CD4-positive, CD25-positive, alpha-beta regulatory T cell (primary cell): ENCODE measurements around the gene INPP4B. TPM values are rescaled to one million over a fixed set of nuclear protein-coding genes. Genes with fewer than 3 reads are reported as not detected.
"Not testable (repeated sequence)": the region's sequence is repeated elsewhere in the genome, so short reads cannot be mapped to it uniquely, and the experiment has no call there.

Source experiments
- ATAC-seq, 2 donors: fragments of 150-1000 bp; cut with Tn5 transposase; one replicate each; pipeline ENCODE4 v1.10.0; 2021; ENCODE audit warnings: low read depth in 2 of 2, moderate number of reproducible peaks in 2 of 2, moderate library complexity in 1 of 2
- DNase-seq, 3 donors: peaks; one replicate each; pipeline versions ENCODE4 v3.0.0 to v3.0.0-alpha.2; 2012 to 2022; ENCODE audit warnings: mixed read lengths in 1 of 3
- H3K27ac ChIP-seq: one replicate; pipeline ENCODE4 v1.7.0; 2013; ENCODE audit warnings: mild to moderate bottlenecking, low read length; ENCODE audit not compliant: insufficient read depth, poor library complexity, severe bottlenecking
- H3K27me3 ChIP-seq: one replicate; pipeline ENCODE4 v1.7.0; 2013; ENCODE audit warnings: low read length; ENCODE audit not compliant: control insufficient read depth, insufficient read depth
- H3K36me3 ChIP-seq: one replicate; pipeline ENCODE4 v1.7.0; 2013; ENCODE audit warnings: mild to moderate bottlenecking, low read length, moderate library complexity; ENCODE audit not compliant: control insufficient read depth, insufficient read depth
- H3K4me1 ChIP-seq: 2 replicates; pipeline ENCODE4 v1.7.0; 2013; ENCODE audit warnings: mild to moderate bottlenecking, low read length; ENCODE audit not compliant: insufficient read depth, control insufficient read depth, poor library complexity, severe bottlenecking
- H3K4me3 ChIP-seq: one replicate; pipeline ENCODE4 v1.7.0; 2013; ENCODE audit warnings: low read depth, mild to moderate bottlenecking, low read length, moderate library complexity
- H3K9me3 ChIP-seq, 2 experiments: 1 replicate in 1 of 2; 2 replicates in 1 of 2; pipeline ENCODE4 v1.7.0; 2013; ENCODE audit warnings: low read length in 2 of 2, mild to moderate bottlenecking in 1 of 2, moderate library complexity in 1 of 2; ENCODE audit not compliant: control insufficient read depth in 2 of 2
- H3K27ac Mint-ChIP-seq, 3 donors: one replicate each; pipeline ENCODE4 v1.8.0; 2020 to 2022; ENCODE audit warnings: mild to moderate bottlenecking in 3 of 3, mixed read lengths in 3 of 3, moderate library complexity in 2 of 3
- H3K27me3 Mint-ChIP-seq: one replicate; pipeline ENCODE4 v1.8.0; 2022; ENCODE audit warnings: mild to moderate bottlenecking, mixed read lengths
- H3K36me3 Mint-ChIP-seq: one replicate; pipeline ENCODE4 v1.8.0; 2020; ENCODE audit warnings: mixed read lengths
- H3K4me1 Mint-ChIP-seq, 4 donors: one replicate each; pipeline ENCODE4 v1.8.0; 2020 to 2022; ENCODE audit warnings: mixed read lengths in 4 of 4, mild to moderate bottlenecking in 1 of 4
- H3K4me3 Mint-ChIP-seq, 4 donors: one replicate each; pipeline ENCODE4 v1.8.0; 2020 to 2022; ENCODE audit warnings: mild to moderate bottlenecking in 4 of 4, mixed read lengths in 4 of 4, moderate library complexity in 3 of 4
- H3K9me3 Mint-ChIP-seq, 7 donors: one replicate each; pipeline ENCODE4 v1.8.0; 2020 to 2022; ENCODE audit warnings: mixed read lengths in 7 of 7, mild to moderate bottlenecking in 3 of 7, moderate library complexity in 2 of 7
- polyA plus RNA-seq, 4 donors: library from polyadenylated mRNA; unstranded; fragments of 300-500 nt; fragmentation: Illumina TruSeq; gene quantifications; one replicate each; pipeline ENCODE4 v1.2.3, GENCODE V29; 2021
- total RNA-seq: library from RNA; stranded (reverse); gene quantifications from one replicate; pipeline ENCODE4 v1.2.3, GENCODE V29; 2022

Gene INPP4B
- total and polyA plus RNA-seq, 5 donors from 2014 or later, result 37.6 to 89.4 (median 44.6) TPM

GRCh38 chr4:142081025-142081424 lies 765.1 kb downstream of the INPP4B start:
- Histone ChIP-seq H3K27ac (no peak overlapping the region), H3K9me3 (no peaks in the 10 kb centered on the region), H3K36me3 (peaks cover 28% of the 10 kb centered on the region), H3K27me3 (no peaks in the 10 kb centered on the region), H3K4me3 (no peak overlapping the region), H3K4me1 (no peaks in the 10 kb centered on the region)
- no peak overlapping the region for H3K4me3 Mint-ChIP-seq
- H3K27ac Mint-ChIP-seq, result no peak overlapping the region
- H3K9me3 Mint-ChIP-seq, result no peaks in the 10 kb centered on the region
- H3K4me1 Mint-ChIP-seq, result peaks cover 0 to 14% (median 5%) of the 10 kb centered on the region in 4 donors
- peaks cover 49% of the 10 kb centered on the region for H3K36me3 Mint-ChIP-seq
- DNase-seq (no peak), ATAC-seq (no peak)
- H3K27me3 Mint-ChIP-seq, result no peaks in the 10 kb centered on the region

GRCh38 chr4:142079959-142080358 lies 766.1 kb downstream of the INPP4B start:
- peaks cover 47% of the 10 kb centered on the region for H3K36me3 Mint-ChIP-seq
- no peaks in the 10 kb centered on the region for H3K27me3 Mint-ChIP-seq
- no peaks in the 10 kb centered on the region for H3K4me1 ChIP-seq

GRCh38 chr4:142077048-142077447 lies 769.1 kb downstream of the INPP4B start:
- Mint-ChIP-seq H3K4me1 (peaks cover 0 to 14% (median 6%) of the 10 kb centered on the region in 4 donors), H3K27ac (no peak overlapping the region), H3K36me3 (peaks cover 64% of the 10 kb centered on the region), H3K4me3 (no peak overlapping the region), H3K27me3 (no peaks in the 10 kb centered on the region), H3K9me3 (peaks cover 0 to 3% (median 0%) of the 10 kb centered on the region in 7 donors)
- no peak for DNase-seq
- H3K4me3 ChIP-seq, result no peak overlapping the region
- ATAC-seq, result no peak
- no peaks in the 10 kb centered on the region for H3K27me3 ChIP-seq
- H3K9me3 ChIP-seq, result no peaks in the 10 kb centered on the region
- H3K36me3 ChIP-seq, result peaks cover 25% of the 10 kb centered on the region
- no peak overlapping the region for H3K27ac ChIP-seq
- H3K4me1 ChIP-seq, result no peaks in the 10 kb centered on the region

More at GRCh38 chr4:142079959-142080358, 766.1 kb downstream of the INPP4B start:
- peaks cover 27% of the 10 kb centered on the region for H3K36me3 ChIP-seq
- no peaks in the 10 kb centered on the region for H3K9me3 Mint-ChIP-seq
- H3K27me3 ChIP-seq, result no peaks in the 10 kb centered on the region
- no peak overlapping the region for H3K4me3 ChIP-seq
- H3K4me3 Mint-ChIP-seq, result no peak overlapping the region
- peak overlapping the region in 1 of 3 donors; percentile 29 for H3K27ac Mint-ChIP-seq
- DNase-seq (no peak), ATAC-seq (no peak)
- peaks cover 0 to 11% (median 3%) of the 10 kb centered on the region in 4 donors for H3K4me1 Mint-ChIP-seq
- no peak overlapping the region for H3K27ac ChIP-seq
- H3K9me3 ChIP-seq, result no peaks in the 10 kb centered on the region

GRCh38 chr4:142068304-142068703 lies 777.8 kb downstream of the INPP4B start:
- H3K4me3 Mint-ChIP-seq, H3K27me3 ChIP-seq, H3K9me3 ChIP-seq, H3K27me3 Mint-ChIP-seq, H3K27ac ChIP-seq, H3K4me3 ChIP-seq, DNase-seq, ATAC-seq, H3K4me1 ChIP-seq: not testable (repeated sequence)
- H3K36me3 Mint-ChIP-seq, result peaks cover 68% of the 10 kb centered on the region
- peaks cover 0 to 28% (median 9%) of the 10 kb centered on the region in 7 donors for H3K9me3 Mint-ChIP-seq
- peaks cover 18% of the 10 kb centered on the region for H3K36me3 ChIP-seq
- H3K27ac Mint-ChIP-seq, result peak overlapping the region in 1 of 3 donors; percentile 29
- H3K4me1 Mint-ChIP-seq, result peaks cover 6 to 23% (median 14%) of the 10 kb centered on the region in 4 donors

GRCh38 chr4:142066562-142066961 lies 779.5 kb downstream of the INPP4B start:
- H3K4me1 ChIP-seq, H3K27ac ChIP-seq, DNase-seq, ATAC-seq, H3K4me3 Mint-ChIP-seq, H3K4me3 ChIP-seq, H3K27me3 Mint-ChIP-seq, H3K9me3 ChIP-seq, H3K27me3 ChIP-seq, H3K27ac Mint-ChIP-seq: not testable (repeated sequence)
- peaks cover 6 to 27% (median 17%) of the 10 kb centered on the region in 4 donors for H3K4me1 Mint-ChIP-seq
- peaks cover 64% of the 10 kb centered on the region for H3K36me3 Mint-ChIP-seq
- H3K36me3 ChIP-seq, result peaks cover 25% of the 10 kb centered on the region
- peaks cover 0 to 26% (median 4%) of the 10 kb centered on the region in 7 donors for H3K9me3 Mint-ChIP-seq

GRCh38 chr4:142065086-142065647 lies 780.9 kb downstream of the INPP4B start:
- Mint-ChIP-seq H3K9me3 (peaks cover 0 to 21% (median 4%) of the 10 kb centered on the region in 7 donors), H3K4me3 (no peak overlapping the region), H3K27me3 (no peaks in the 10 kb centered on the region), H3K36me3 (peaks cover 55% of the 10 kb centered on the region), H3K27ac (peak overlapping the region in 1 of 3 donors; percentile 2), H3K4me1 (peaks cover 6 to 26% (median 19%) of the 10 kb centered on the region in 4 donors)
- Histone ChIP-seq H3K4me3 (no peak overlapping the region), H3K27me3 (no peaks in the 10 kb centered on the region), H3K27ac (no peak overlapping the region), H3K36me3 (peaks cover 25% of the 10 kb centered on the region), H3K4me1 (no peaks in the 10 kb centered on the region), H3K9me3 (no peaks in the 10 kb centered on the region)
- ATAC-seq (no peak), DNase-seq (no peak)

- H3K9me3 ChIP-seq, result no peaks in the 10 kb centered on the region
- H3K9me3 Mint-ChIP-seq, result peaks cover 0 to 14% (median 3%) of the 10 kb centered on the region in 7 donors
- H3K36me3 ChIP-seq, result peaks cover 21% of the 10 kb centered on the region
- H3K27me3 Mint-ChIP-seq, result no peaks in the 10 kb centered on the region
- H3K4me3 ChIP-seq, result no peak overlapping the region
- H3K36me3 Mint-ChIP-seq, result peaks cover 50% of the 10 kb centered on the region
- H3K4me3 Mint-ChIP-seq, result no peak overlapping the region
- H3K27ac Mint-ChIP-seq, result no peak overlapping the region
- H3K4me1 Mint-ChIP-seq, result peaks cover 9 to 24% (median 21%) of the 10 kb centered on the region in 4 donors
- H3K27ac ChIP-seq, result no peak overlapping the region
- no peaks in the 10 kb centered on the region for H3K27me3 ChIP-seq
- ATAC-seq (no peak), DNase-seq (no peak)
- no peaks in the 10 kb centered on the region for H3K4me1 ChIP-seq
Measured at GRCh38 chr4:142064181-142064580, 781.9 kb downstream of the INPP4B start.

GRCh38 chr4:142045996-142046395 lies 800.1 kb downstream of the INPP4B start:
- Mint-ChIP-seq H3K9me3 (no peaks in the 10 kb centered on the region), H3K4me3 (no peak overlapping the region), H3K27ac (peak overlapping the region in 1 of 3 donors; percentile 37), H3K4me1 (peaks cover 17 to 50% (median 32%) of the 10 kb centered on the region in 4 donors), H3K36me3 (peaks cover 34% of the 10 kb centered on the region), H3K27me3 (no peaks in the 10 kb centered on the region)
- ATAC-seq, result no peak
- H3K4me1 ChIP-seq, result no peaks in the 10 kb centered on the region
- no peak for DNase-seq
- H3K36me3 ChIP-seq, result peaks cover 7% of the 10 kb centered on the region
- H3K27ac ChIP-seq, result no peak overlapping the region
- no peak overlapping the region for H3K4me3 ChIP-seq
- no peaks in the 10 kb centered on the region for H3K27me3 ChIP-seq
- H3K9me3 ChIP-seq, result no peaks in the 10 kb centered on the region
